GM12872 (cell line): ENCODE results near the gene MND1.
A peak's percentile ranks its signal among the peaks of the same experiment; 100 is the strongest.

ENCODE experiments used
- CTCF ChIP-seq: IDR thresholded peaks from 3 replicates; pipeline ENCODE4 v1.5.1; 2011; ENCODE audit warnings: low read depth, mild to moderate bottlenecking, low read length, moderate library complexity; ENCODE audit not compliant: insufficient read depth

MND1 gene

GRCh38 chr4:153426207-153426885, 81.9 kb downstream of the MND1 start:
- no peak for TF ChIP-seq CTCF

GRCh38 chr4:153427363-153428071, 83.0 kb downstream of the MND1 start:
- TF ChIP-seq CTCF, result no peak

GRCh38 chr4:153428941-153429475, 84.5 kb downstream of the MND1 start:
- no peak for TF ChIP-seq CTCF

- TF ChIP-seq CTCF, result peak; percentile 87
Measured at GRCh38 chr4:153432965-153433753, 88.7 kb downstream of the MND1 start.

- no peak for TF ChIP-seq CTCF
Measured at GRCh38 chr4:153433754-153434105, 89.2 kb downstream of the MND1 start.

GRCh38 chr4:153434190-153434589, 89.7 kb downstream of the MND1 start:
- no peak for TF ChIP-seq CTCF
